H9 (cell line): Measurements from ENCODE around the gene PI16. TPM values are rescaled to one million over a fixed set of nuclear protein-coding genes. Genes with fewer than 3 reads are reported as not detected.
A peak's percentile ranks its signal among the peaks of the same experiment; 100 is the strongest.

ENCODE experiments used
- DNase-seq: peaks from one replicate; pipeline ENCODE4 v3.0.0-alpha.2; 2017
- H2AFZ ChIP-seq: one replicate; pipeline ENCODE4 v1.6.1; 2013; ENCODE audit warnings: mild to moderate bottlenecking, low read length, control low read depth, moderate library complexity
- H2AK5ac ChIP-seq: 2 replicates; pipeline ENCODE4 v1.6.1; 2013; ENCODE audit warnings: low read length, control low read depth, mixed read lengths; ENCODE audit not compliant: insufficient read length
- H2BK120ac ChIP-seq: one replicate; pipeline ENCODE4 v1.6.1; 2013; ENCODE audit warnings: low read depth, mild to moderate bottlenecking, low read length, control low read depth, inconsistent platforms; ENCODE audit not compliant: poor library complexity, severe bottlenecking
- H2BK12ac ChIP-seq: 2 replicates; pipeline ENCODE4 v1.6.1; 2013; ENCODE audit warnings: low read length, control low read depth, mixed read lengths, low read depth; ENCODE audit not compliant: insufficient read length
- H2BK15ac ChIP-seq: 2 replicates; pipeline ENCODE4 v1.6.1; 2013; ENCODE audit warnings: low read depth, low read length, control low read depth
- H2BK20ac ChIP-seq: one replicate; pipeline ENCODE4 v1.6.1; 2013; ENCODE audit warnings: low read depth, mild to moderate bottlenecking, low read length, control low read depth, inconsistent platforms; ENCODE audit not compliant: poor library complexity, severe bottlenecking
- H2BK5ac ChIP-seq: 2 replicates; pipeline ENCODE4 v1.6.1; 2013; ENCODE audit warnings: low read length, control low read depth, mixed read lengths; ENCODE audit not compliant: insufficient read length
- H3K14ac ChIP-seq: 2 replicates; pipeline ENCODE4 v1.6.1; 2013; ENCODE audit warnings: low read length, control low read depth; ENCODE audit not compliant: insufficient read depth
- H3K18ac ChIP-seq: 2 replicates; pipeline ENCODE4 v1.6.1; 2013; ENCODE audit warnings: low read depth, mild to moderate bottlenecking, mixed read lengths, low read length, control low read depth; ENCODE audit not compliant: insufficient read length
- H3K23ac ChIP-seq: 2 replicates; pipeline ENCODE4 v1.6.1; 2013; ENCODE audit warnings: low read length, control low read depth, mixed read lengths, low read depth; ENCODE audit not compliant: insufficient read length
- H3K23me2 ChIP-seq: 2 replicates; pipeline ENCODE4 v1.6.1; 2013; ENCODE audit warnings: low read depth, mild to moderate bottlenecking, mixed read lengths, low read length, control low read depth; ENCODE audit not compliant: insufficient read length, poor library complexity, severe bottlenecking
- H3K27ac ChIP-seq: 2 replicates; pipeline ENCODE4 v1.5.1; 2013; ENCODE audit warnings: low read length, control low read depth, mixed read lengths, low read depth; ENCODE audit not compliant: insufficient read length
- H3K27me3 ChIP-seq: 2 replicates; pipeline ENCODE4 v1.6.1; 2013; ENCODE audit warnings: low read length, control low read depth, inconsistent platforms; ENCODE audit not compliant: insufficient read depth
- H3K4ac ChIP-seq: 2 replicates; pipeline ENCODE4 v1.6.1; 2013; ENCODE audit warnings: low read depth, mild to moderate bottlenecking, control low read depth, inconsistent platforms, low read length, moderate library complexity
- H3K4me1 ChIP-seq: 2 replicates; pipeline ENCODE4 v1.6.1; 2013; ENCODE audit warnings: low read length, control low read depth, inconsistent platforms; ENCODE audit not compliant: insufficient read depth
- H3K4me2 ChIP-seq: 2 replicates; pipeline ENCODE4 v1.6.1; 2013; ENCODE audit warnings: low read length, control low read depth, mixed read lengths; ENCODE audit not compliant: insufficient read length, insufficient read depth
- H3K56ac ChIP-seq: 2 replicates; pipeline ENCODE4 v1.6.1; 2013; ENCODE audit warnings: low read depth, mild to moderate bottlenecking, mixed read lengths, low read length, control low read depth; ENCODE audit not compliant: insufficient read length
- H3K79me1 ChIP-seq: 2 replicates; pipeline ENCODE4 v1.6.1; 2013; ENCODE audit warnings: low read depth, mild to moderate bottlenecking, moderate library complexity, low read length, control low read depth, inconsistent platforms; ENCODE audit not compliant: insufficient read depth, poor library complexity, severe bottlenecking
- H3K79me2 ChIP-seq: 2 replicates; pipeline ENCODE4 v1.6.1; 2013; ENCODE audit warnings: low read length, control low read depth, inconsistent platforms; ENCODE audit not compliant: insufficient read depth
- H3K9ac ChIP-seq: 2 replicates; pipeline ENCODE4 v1.6.1; 2013; ENCODE audit warnings: low read length, control low read depth, mixed read lengths; ENCODE audit not compliant: insufficient read length; ENCODE audit errors: extremely low read depth
- H3K9me3 ChIP-seq: one replicate; pipeline ENCODE4 v1.6.1; 2013; ENCODE audit warnings: low read depth, low read length, inconsistent platforms; ENCODE audit not compliant: control insufficient read depth
- H3T11ph ChIP-seq: one replicate; pipeline ENCODE4 v1.6.1; 2013; ENCODE audit warnings: mild to moderate bottlenecking, low read length, control low read depth, inconsistent platforms
- H4K20me1 ChIP-seq: one replicate; pipeline ENCODE4 v1.6.1; 2013; ENCODE audit not compliant: control insufficient read depth, insufficient read length, insufficient read depth
- H4K5ac ChIP-seq: 2 replicates; pipeline ENCODE4 v1.6.1; 2013; ENCODE audit warnings: low read depth, mild to moderate bottlenecking, mixed read lengths, low read length, control low read depth; ENCODE audit not compliant: insufficient read length
- H4K8ac ChIP-seq: replicated peaks from 2 replicates; pipeline ENCODE4 v1.6.1; 2013; ENCODE audit warnings: low read length, control low read depth, mixed read lengths, low read depth; ENCODE audit not compliant: insufficient read length
- H4K91ac ChIP-seq: 2 replicates; pipeline ENCODE4 v1.6.1; 2013; ENCODE audit warnings: low read depth, mild to moderate bottlenecking, moderate library complexity, mixed read lengths, low read length, control low read depth; ENCODE audit not compliant: insufficient read length
- H3K27ac Mint-ChIP-seq, 3 experiments: 2 replicates in 2 of 3; 3 replicates in 1 of 3; pipeline ENCODE4 v1.8.0; 2020 to 2021; ENCODE audit warnings: mixed read lengths in 3 of 3, mild to moderate bottlenecking in 1 of 3, moderate library complexity in 1 of 3
- H3K27me3 Mint-ChIP-seq: 2 replicates; pipeline ENCODE4 v1.8.0; 2021; ENCODE audit warnings: low read depth, mild to moderate bottlenecking, moderate library complexity, mixed read lengths
- H3K36me3 Mint-ChIP-seq, 3 experiments: 2 replicates in 2 of 3; 3 replicates in 1 of 3; pipeline ENCODE4 v1.8.0; 2020 to 2021; ENCODE audit warnings: low read depth in 3 of 3, mixed read lengths in 3 of 3; ENCODE audit not compliant: insufficient read depth in 1 of 3
- H3K4me1 Mint-ChIP-seq, 2 experiments: 2 replicates each; pipeline ENCODE4 v1.8.0; 2020; ENCODE audit warnings: mixed read lengths in 2 of 2
- H3K4me3 Mint-ChIP-seq, 2 experiments: 2 replicates in 1 of 2; 3 replicates in 1 of 2; pipeline ENCODE4 v1.8.0; 2020 to 2021; ENCODE audit warnings: mild to moderate bottlenecking in 2 of 2, mixed read lengths in 2 of 2, moderate library complexity in 1 of 2
- H3K9me3 Mint-ChIP-seq, 2 experiments: 2 replicates in 1 of 2; 3 replicates in 1 of 2; pipeline ENCODE4 v1.8.0; 2020; ENCODE audit warnings: mild to moderate bottlenecking in 2 of 2, mixed read lengths in 2 of 2, moderate library complexity in 1 of 2
- CTCF ChIP-seq: fragments of 200-600 bp; sonication (generic); conservative IDR thresholded peaks from 3 replicates; pipeline ENCODE4 v1.8.0; 2021; ENCODE audit warnings: antibody characterized with exemption, mild to moderate bottlenecking
- WGBS: extraction: QIAGEN DNeasy Blood & Tissue Kit; methylation state at CpG from one replicate; pipeline ENCODE4 v1.1.7; 2013; ENCODE audit warnings: missing lambda C conversion rate, low lambda C conversion rate, mixed read lengths; ENCODE audit not compliant: insufficient read length; ENCODE audit errors: extremely low coverage; 5-methylcytosine and 5-hydroxymethylcytosine counted together
- total RNA-seq: library from RNA; stranded (reverse); gene quantifications from 2 replicates; pipeline ENCODE4 v1.2.1, GENCODE V29; 2021

Gene PI16
- total RNA-seq, 1 experiment from 2014 or later: not detected

DNA sequence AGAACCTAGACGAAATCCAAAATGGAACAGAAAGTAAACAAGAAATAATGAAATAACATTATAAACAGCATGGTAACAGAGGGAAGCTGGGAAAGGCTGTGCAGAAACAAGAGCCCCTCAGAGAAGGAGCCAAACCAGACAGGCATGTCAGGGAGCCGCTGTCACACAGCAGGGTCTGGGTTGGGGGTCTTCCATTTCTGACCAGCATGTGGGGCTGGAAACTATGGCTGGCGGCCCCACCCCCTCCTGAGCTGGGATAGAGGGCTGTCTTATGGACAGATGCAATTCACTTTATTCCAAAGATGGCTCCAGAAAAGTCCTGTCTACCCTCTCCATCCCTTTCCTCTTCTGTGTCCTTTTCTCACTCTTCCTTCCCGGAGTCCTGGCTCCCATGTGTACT, 41.5 kb upstream of the PI16 start:
- H3K4me1 Mint-ChIP-seq: peaks cover 4 to 10% of the 10 kb centered on the region in 2 experiments
- 0 out of 7 replicates have a peak, but pooled peaks cover 0 to 2% (median 0%) of the 10 kb centered on the region in 3 experiments for H3K36me3 Mint-ChIP-seq
- Histone ChIP-seq H3K4ac (no peak overlapping the region), H2AFZ (no peak overlapping the region), H3K4me2 (no peak overlapping the region), H3K23ac (no peak overlapping the region), H2BK5ac (no peak overlapping the region), H3K79me1 (no peaks in the 10 kb centered on the region), H3K79me2 (no peaks in the 10 kb centered on the region), H2BK12ac (no peak overlapping the region), H4K91ac (no peak overlapping the region), H2BK120ac (no peak overlapping the region), H4K8ac (no peak overlapping the region), H4K20me1 (no peaks in the 10 kb centered on the region), H3K9me3 (no peaks in the 10 kb centered on the region), H3K14ac (no peak overlapping the region), H3K18ac (no peak overlapping the region), H3K4me1 (no peaks in the 10 kb centered on the region), H2BK20ac (no peak overlapping the region), H3K27ac (no peak overlapping the region), H3K27me3 (no peaks in the 10 kb centered on the region), H4K5ac (no peak overlapping the region), H2BK15ac (no peak overlapping the region), H3K9ac (no peak overlapping the region), H2AK5ac (no peak overlapping the region), H3K23me2 (no peaks in the 10 kb centered on the region), H3K56ac (no peak overlapping the region), H3T11ph (no peak overlapping the region)
- no peaks in the 10 kb centered on the region for H3K9me3 Mint-ChIP-seq
- DNase-seq: no peak
- no peak for TF ChIP-seq CTCF
- H3K27me3 Mint-ChIP-seq: no peaks in the 10 kb centered on the region
- H3K27ac Mint-ChIP-seq: peak overlapping the region in 1 of 3 experiments; percentile 64; a peak in 1 of 7 replicates
- no peak overlapping the region for H3K4me3 Mint-ChIP-seq
- no CpG with 5 or more reads among the region's 4 CpGs for WGBS
